Glutamatergic neuron (in vitro differentiated cells): ENCODE measurements around the gene CHN2. TPM values are rescaled to one million over a fixed set of nuclear protein-coding genes. Genes with fewer than 3 reads are reported as not detected.

ENCODE experiments used
- DNase-seq: peaks from one replicate; pipeline ENCODE4 v3.0.0; 2022
- H3K27ac Mint-ChIP-seq: one replicate; pipeline ENCODE4 v1.8.0; 2020; ENCODE audit warnings: mild to moderate bottlenecking, mixed read lengths, inconsistent platforms; ENCODE audit not compliant: unreplicated experiment
- H3K27me3 Mint-ChIP-seq: one replicate; pipeline ENCODE4 v1.8.0; 2020; ENCODE audit warnings: mild to moderate bottlenecking, moderate library complexity, mixed read lengths, inconsistent platforms; ENCODE audit not compliant: unreplicated experiment
- H3K36me3 Mint-ChIP-seq: one replicate; pipeline ENCODE4 v1.8.0; 2020; ENCODE audit warnings: mild to moderate bottlenecking, mixed read lengths, inconsistent platforms; ENCODE audit not compliant: unreplicated experiment
- H3K4me1 Mint-ChIP-seq: one replicate; pipeline ENCODE4 v1.8.0; 2020; ENCODE audit warnings: mild to moderate bottlenecking, low read depth, mixed read lengths, inconsistent platforms; ENCODE audit not compliant: unreplicated experiment
- H3K4me3 Mint-ChIP-seq: one replicate; pipeline ENCODE4 v1.8.0; 2020; ENCODE audit warnings: mild to moderate bottlenecking, mixed read lengths, inconsistent platforms; ENCODE audit not compliant: unreplicated experiment
- H3K9me3 Mint-ChIP-seq: one replicate; pipeline ENCODE4 v1.8.0; 2020; ENCODE audit warnings: mild to moderate bottlenecking, moderate library complexity, mixed read lengths, inconsistent platforms; ENCODE audit not compliant: unreplicated experiment
- total RNA-seq: library from RNA; stranded (reverse); fragmentation: NEBNext Ultra II Directional; extraction: Animal tissue kit (Norgen Biotek cat#: 25700); gene quantifications from one replicate; pipeline ENCODE4 v1.2.1, GENCODE V29; 2021; ENCODE audit not compliant: unreplicated experiment
- TF ChIP-seq, protein P1 (sequence below): fragments of 200-600 bp; sonication (generic); IDR thresholded peaks from one replicate; pipeline ENCODE4 v1.5.0; 2021; ENCODE audit not compliant: partially characterized antibody, unreplicated experiment

CHN2 gene
- total RNA-seq, 1 donor from 2014 or later, result 63.2 TPM

DNA sequence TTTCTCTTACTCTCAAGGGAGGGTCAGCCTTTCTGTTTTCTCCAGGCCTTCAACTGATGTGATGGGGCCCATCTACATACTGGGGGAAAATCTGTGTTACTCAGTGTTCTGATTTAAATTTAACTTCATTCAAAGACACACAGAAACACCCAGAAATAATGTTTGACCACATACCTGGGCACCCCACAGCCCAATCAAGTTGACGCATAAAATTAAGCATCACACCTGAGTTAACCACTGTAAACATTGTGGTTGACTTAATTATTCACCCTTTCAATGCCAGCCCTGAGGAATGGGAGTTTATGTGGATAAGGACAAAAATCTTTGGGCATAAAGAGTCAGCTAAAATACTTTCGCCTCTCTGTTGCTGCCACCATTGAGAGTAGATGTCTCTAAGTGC is 10.0 kb upstream of the CHN2 start:
- H3K4me3 Mint-ChIP-seq, result no peak overlapping the region
- H3K9me3 Mint-ChIP-seq, result no peaks in the 10 kb centered on the region
- DNase-seq, result no peak
- H3K27ac Mint-ChIP-seq, result no peak overlapping the region
- H3K36me3 Mint-ChIP-seq, result no peaks in the 10 kb centered on the region
- TF ChIP-seq, protein P1, sequence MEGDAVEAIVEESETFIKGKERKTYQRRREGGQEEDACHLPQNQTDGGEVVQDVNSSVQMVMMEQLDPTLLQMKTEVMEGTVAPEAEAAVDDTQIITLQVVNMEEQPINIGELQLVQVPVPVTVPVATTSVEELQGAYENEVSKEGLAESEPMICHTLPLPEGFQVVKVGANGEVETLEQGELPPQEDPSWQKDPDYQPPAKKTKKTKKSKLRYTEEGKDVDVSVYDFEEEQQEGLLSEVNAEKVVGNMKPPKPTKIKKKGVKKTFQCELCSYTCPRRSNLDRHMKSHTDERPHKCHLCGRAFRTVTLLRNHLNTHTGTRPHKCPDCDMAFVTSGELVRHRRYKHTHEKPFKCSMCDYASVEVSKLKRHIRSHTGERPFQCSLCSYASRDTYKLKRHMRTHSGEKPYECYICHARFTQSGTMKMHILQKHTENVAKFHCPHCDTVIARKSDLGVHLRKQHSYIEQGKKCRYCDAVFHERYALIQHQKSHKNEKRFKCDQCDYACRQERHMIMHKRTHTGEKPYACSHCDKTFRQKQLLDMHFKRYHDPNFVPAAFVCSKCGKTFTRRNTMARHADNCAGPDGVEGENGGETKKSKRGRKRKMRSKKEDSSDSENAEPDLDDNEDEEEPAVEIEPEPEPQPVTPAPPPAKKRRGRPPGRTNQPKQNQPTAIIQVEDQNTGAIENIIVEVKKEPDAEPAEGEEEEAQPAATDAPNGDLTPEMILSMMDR, result no peak
- no peaks in the 10 kb centered on the region for H3K27me3 Mint-ChIP-seq
- peaks cover 5% of the 10 kb centered on the region for H3K4me1 Mint-ChIP-seq

DNA sequence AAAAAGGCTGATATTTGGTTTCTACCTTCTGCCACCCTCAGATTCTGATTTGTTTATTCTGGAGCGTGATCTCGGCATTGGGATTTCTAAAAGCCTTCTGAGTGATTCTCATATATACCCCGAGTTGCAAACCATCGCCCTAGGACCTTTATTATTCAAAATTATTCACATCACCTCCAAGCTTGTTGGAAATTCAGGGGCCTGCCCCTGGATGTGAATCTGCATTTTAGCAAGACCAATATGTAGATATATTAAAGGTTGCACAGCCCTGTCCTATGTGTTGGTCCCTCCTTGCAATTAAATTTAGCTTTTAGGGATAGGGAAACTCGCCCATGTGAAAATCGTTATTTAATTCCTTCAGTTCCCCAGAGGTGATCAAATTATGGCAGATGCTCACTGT is 9.0 kb upstream of the CHN2 start:
- H3K27me3 Mint-ChIP-seq, result peaks cover 1% of the 10 kb centered on the region
- no peak overlapping the region for H3K4me3 Mint-ChIP-seq
- no peaks in the 10 kb centered on the region for H3K36me3 Mint-ChIP-seq
- TF ChIP-seq, protein P1, result no peak
- H3K4me1 Mint-ChIP-seq, result peaks cover 8% of the 10 kb centered on the region
- H3K27ac Mint-ChIP-seq, result no peak overlapping the region
- H3K9me3 Mint-ChIP-seq, result no peaks in the 10 kb centered on the region
- no peak for DNase-seq

DNA sequence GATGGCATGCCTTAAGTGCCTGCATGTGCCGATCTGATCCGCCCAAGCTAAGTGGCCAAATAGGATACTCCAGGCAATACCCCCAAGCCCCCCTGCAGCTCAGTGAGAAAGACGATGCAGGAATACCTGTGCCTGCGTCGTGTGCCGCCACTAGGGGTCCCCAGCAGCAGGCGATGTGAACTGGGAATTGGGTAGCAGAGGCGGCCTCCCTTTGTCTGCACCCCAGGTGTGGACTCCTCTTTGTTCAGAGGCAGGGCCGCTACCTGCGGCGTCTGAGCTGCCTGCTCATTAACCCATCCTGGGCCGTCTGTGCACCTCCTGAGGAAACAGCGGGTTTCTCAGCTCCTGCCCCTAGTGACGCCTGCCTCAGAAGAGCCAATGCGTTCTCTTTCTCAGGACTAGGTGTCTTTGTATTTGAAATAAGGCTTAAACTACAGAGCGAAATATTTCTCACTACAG is 4.8 kb upstream of the CHN2 start:
- TF ChIP-seq, protein P1, result peak; percentile 89
- peaks cover 7% of the 10 kb centered on the region for H3K9me3 Mint-ChIP-seq
- H3K27ac Mint-ChIP-seq, result peak overlapping the region; percentile 33
- peaks cover 9% of the 10 kb centered on the region for H3K27me3 Mint-ChIP-seq
- H3K4me1 Mint-ChIP-seq, result peaks cover 19% of the 10 kb centered on the region
- no peak overlapping the region for H3K4me3 Mint-ChIP-seq
- H3K36me3 Mint-ChIP-seq, result no peaks in the 10 kb centered on the region
- DNase-seq, result peak; percentile 81

DNA sequence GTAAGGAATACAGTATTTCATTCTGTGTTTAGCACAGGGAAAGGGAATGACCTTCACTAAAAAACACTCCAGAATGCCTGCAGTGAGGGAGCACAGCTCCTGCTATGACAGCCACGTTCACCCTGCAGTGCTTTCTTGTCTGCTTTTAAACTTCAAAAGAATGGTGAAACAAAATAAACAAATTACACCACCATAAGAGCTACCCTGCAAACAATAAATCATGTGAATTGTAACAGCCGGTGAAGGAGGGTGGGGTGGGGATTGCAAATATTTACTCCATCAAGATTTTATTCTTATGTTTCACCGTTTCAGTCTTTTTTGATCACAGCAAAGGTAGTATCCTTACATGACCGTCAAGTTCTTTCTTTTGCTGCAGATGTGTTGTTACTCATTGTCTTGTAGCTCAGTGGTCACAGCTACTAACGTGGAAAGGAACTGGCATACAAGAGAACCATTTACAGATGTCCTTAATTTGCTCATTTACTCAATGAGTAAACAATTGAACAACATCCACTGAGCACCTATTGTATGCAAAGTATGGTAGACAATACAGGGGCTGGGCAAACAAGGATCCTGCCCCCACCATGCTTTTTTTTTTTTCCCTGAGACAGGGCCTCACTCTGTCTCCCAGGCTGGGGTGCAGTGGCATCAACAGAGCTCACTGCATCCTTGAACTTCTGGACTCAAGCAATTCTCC is 4.1 kb upstream of the CHN2 start:
- TF ChIP-seq, protein P1, result no peak
- H3K4me3 Mint-ChIP-seq, result no peak overlapping the region
- H3K4me1 Mint-ChIP-seq, result peaks cover 16% of the 10 kb centered on the region

DNA sequence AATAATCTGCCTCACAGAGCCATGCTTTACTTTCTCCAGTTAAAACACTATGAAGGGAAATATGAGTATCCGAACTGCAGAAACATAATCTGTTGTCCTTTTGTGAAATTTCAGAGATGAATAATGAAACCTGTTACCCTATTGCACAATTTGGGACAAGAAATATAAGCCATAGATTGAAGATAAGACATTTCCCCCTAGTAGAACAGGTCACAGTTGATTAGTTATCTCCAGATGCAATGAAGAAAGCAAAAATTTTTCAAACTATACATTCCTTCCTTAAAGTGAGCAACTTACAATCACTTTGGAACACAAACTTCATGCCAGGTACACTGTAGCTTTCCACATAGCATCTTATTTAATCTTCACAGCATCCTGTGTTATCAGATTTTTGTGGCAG is 2.3 kb upstream of the CHN2 start:
- Mint-ChIP-seq H3K4me1 (peaks cover 28% of the 10 kb centered on the region), H3K36me3 (no peaks in the 10 kb centered on the region), H3K27me3 (peaks cover 16% of the 10 kb centered on the region), H3K27ac (no peak overlapping the region), H3K9me3 (peaks cover 13% of the 10 kb centered on the region), H3K4me3 (no peak overlapping the region)
- TF ChIP-seq, protein P1, result no peak
- no peak for DNase-seq

More for the DNA sequence above, 4.1 kb upstream of the CHN2 start:
- Mint-ChIP-seq H3K9me3 (peaks cover 10% of the 10 kb centered on the region), H3K36me3 (no peaks in the 10 kb centered on the region), H3K27ac (no peak overlapping the region), H3K27me3 (peaks cover 12% of the 10 kb centered on the region)
- DNase-seq, result no peak
